IMR-90 (cell line): ENCODE data around the gene CSF1. TPM values are rescaled to one million over a fixed set of nuclear protein-coding genes. Genes with fewer than 3 reads are reported as not detected.

Experiments
- ATAC-seq: fragments of 200-7000 bp; cut with Tn5 transposase; 2 replicates; pipeline ENCODE4 v1.9.1; 2020; ENCODE audit warnings: low read depth, mild to moderate bottlenecking, moderate library complexity
- BruUV-seq: library from RNA; stranded (reverse); fragments of 400-500 nt; replicated peaks from 2 replicates; lab custom pipeline; 2021; lab: Mats Ljungman, UMichigan
- CTCF ChIA-PET: fragments of 300-600 bp; formaldehyde crosslinking; extraction: SDS; loops from one replicate; lab custom pipeline; 2021; ENCODE audit warnings: antibody characterized with exemption; lab: Yijun Ruan, JAX
- POLR2A ChIA-PET: fragments of 300-600 bp; sonication (Branson Sonifier 250); formaldehyde crosslinking; loops from one replicate; lab custom pipeline; 2022; ENCODE audit warnings: antibody characterized with exemption; ENCODE audit not compliant: unreplicated experiment; lab: Charles Lee
- DNase-seq: peaks from one replicate; pipeline ENCODE4 v3.0.0; 2013
- H2AFZ ChIP-seq: replicated peaks from 2 replicates; pipeline ENCODE3; 2013; ENCODE audit warnings: low read length, mild to moderate bottlenecking; ENCODE audit not compliant: poor library complexity
- H2AK5ac ChIP-seq: 2 replicates; pipeline ENCODE4 v1.6.1; 2013; ENCODE audit warnings: low read depth, low read length, inconsistent platforms
- H2AK9ac ChIP-seq: replicated peaks from 2 replicates; pipeline ENCODE3; 2013; ENCODE audit warnings: mild to moderate bottlenecking, low read depth, low read length, moderate library complexity; ENCODE audit not compliant: poor library complexity
- H2BK120ac ChIP-seq: 2 replicates; pipeline ENCODE4 v1.6.1; 2013; ENCODE audit warnings: low read depth, low read length, inconsistent platforms
- H2BK15ac ChIP-seq: 3 replicates; pipeline ENCODE4 v1.6.1; 2013; ENCODE audit warnings: low read depth, low read length, inconsistent platforms
- H2BK20ac ChIP-seq: 2 replicates; pipeline ENCODE4 v1.6.1; 2013; ENCODE audit warnings: low read depth, mild to moderate bottlenecking, inconsistent platforms, low read length, moderate library complexity
- H2BK5ac ChIP-seq: 2 replicates; pipeline ENCODE4 v1.6.1; 2013; ENCODE audit warnings: mild to moderate bottlenecking, low read depth, low read length, inconsistent platforms; ENCODE audit not compliant: poor library complexity, severe bottlenecking
- H3K14ac ChIP-seq: replicated peaks from 2 replicates; pipeline ENCODE4 v1.6.1; 2013; ENCODE audit warnings: low read depth, low read length, inconsistent platforms
- H3K18ac ChIP-seq: 2 replicates; pipeline ENCODE4 v1.6.1; 2013; ENCODE audit warnings: low read depth, low read length, control low read depth
- H3K23ac ChIP-seq: 2 replicates; pipeline ENCODE4 v1.6.1; 2013; ENCODE audit warnings: low read depth, low read length, inconsistent platforms
- H3K27ac ChIP-seq: 2 replicates; pipeline ENCODE4 v1.5.1; 2013; ENCODE audit warnings: mild to moderate bottlenecking, control low read depth, low read length; ENCODE audit not compliant: insufficient read depth
- H3K27me3 ChIP-seq: 2 replicates; pipeline ENCODE4 v1.6.1; 2013; ENCODE audit warnings: low read length; ENCODE audit not compliant: control insufficient read depth, insufficient read depth
- H3K36me3 ChIP-seq: 2 replicates; pipeline ENCODE4 v1.6.1; 2013; ENCODE audit warnings: low read length, mixed read lengths; ENCODE audit not compliant: control insufficient read depth, insufficient read depth
- H3K4ac ChIP-seq: 2 replicates; pipeline ENCODE4 v1.6.1; 2013; ENCODE audit warnings: low read depth, low read length, inconsistent platforms
- H3K4me1 ChIP-seq: 2 replicates; pipeline ENCODE4 v1.6.1; 2013; ENCODE audit warnings: low read length, mixed read lengths; ENCODE audit not compliant: control insufficient read depth, insufficient read depth
- H3K4me2 ChIP-seq: 2 replicates; pipeline ENCODE4 v1.6.1; 2013; ENCODE audit warnings: low read depth, mild to moderate bottlenecking, control low read depth, low read length, moderate library complexity
- H3K4me3 ChIP-seq: 2 replicates; pipeline ENCODE4 v1.5.1; 2013; ENCODE audit warnings: low read depth, mild to moderate bottlenecking, control low read depth, low read length, moderate library complexity; ENCODE audit not compliant: insufficient read depth
- H3K56ac ChIP-seq: 2 replicates; pipeline ENCODE4 v1.6.1; 2013; ENCODE audit warnings: low read length, inconsistent platforms; ENCODE audit not compliant: insufficient read depth; ENCODE audit errors: extremely low read depth
- H3K79me1 ChIP-seq, 2 experiments: 2 replicates each; pipeline ENCODE4 v1.6.1; 2013; ENCODE audit warnings: low read length in 2 of 2, inconsistent platforms in 1 of 2, low read depth in 1 of 2
- H3K9ac ChIP-seq: 2 replicates; pipeline ENCODE4 v1.6.1; 2013; ENCODE audit warnings: low read depth, low read length, control low read depth
- H3K9me1 ChIP-seq: 2 replicates; pipeline ENCODE4 v1.6.1; 2013; ENCODE audit warnings: low read length, inconsistent platforms; ENCODE audit not compliant: insufficient read depth
- H3K9me3 ChIP-seq: 2 replicates; pipeline ENCODE4 v1.6.1; 2013; ENCODE audit warnings: low read length; ENCODE audit not compliant: control insufficient read depth, insufficient read depth
- H4K20me1 ChIP-seq: 2 replicates; pipeline ENCODE4 v1.6.1; 2013; ENCODE audit warnings: low read length, inconsistent platforms; ENCODE audit not compliant: insufficient read depth
- H4K5ac ChIP-seq: 2 replicates; pipeline ENCODE4 v1.6.1; 2013; ENCODE audit warnings: mild to moderate bottlenecking, low read depth, low read length, control low read depth
- H4K8ac ChIP-seq, 2 experiments: 2 replicates each; pipeline ENCODE4 v1.6.1; 2013; ENCODE audit warnings: low read depth in 2 of 2, low read length in 2 of 2, control low read depth in 1 of 2, inconsistent platforms in 1 of 2
- H4K91ac ChIP-seq: 2 replicates; pipeline ENCODE4 v1.6.1; 2013; ENCODE audit warnings: low read depth, low read length, inconsistent platforms; ENCODE audit not compliant: insufficient read depth
- CEBPB ChIP-seq: IDR thresholded peaks from 2 replicates; pipeline ENCODE4 v1.6.1; 2012; ENCODE audit warnings: low read depth, low read length, improper control_type of control experiment
- CHD1 ChIP-seq: IDR thresholded peaks from 2 replicates; pipeline ENCODE4 v1.6.1; 2012; ENCODE audit warnings: low read depth, low read length, improper control_type of control experiment
- FOS ChIP-seq: fragments of 150-350 bp; IDR thresholded peaks from 2 replicates; pipeline ENCODE4 v1.6.1; 2016; ENCODE audit warnings: low read depth, low read length
- MAZ ChIP-seq: IDR thresholded peaks from 2 replicates; pipeline ENCODE4 v1.6.1; 2012; ENCODE audit warnings: low read depth, mild to moderate bottlenecking, low read length, improper control_type of control experiment, moderate library complexity, borderline replicate concordance
- MXI1 ChIP-seq: IDR thresholded peaks from 2 replicates; pipeline ENCODE4 v1.6.1; 2012; ENCODE audit warnings: low read depth, mild to moderate bottlenecking, low read length, moderate library complexity, borderline replicate concordance
- POLR2A ChIP-seq: IDR thresholded peaks from 2 replicates; pipeline ENCODE4 v1.6.1; 2012; ENCODE audit warnings: mild to moderate bottlenecking, low read depth, low read length
- RAD21 ChIP-seq: IDR thresholded peaks from 2 replicates; pipeline ENCODE4 v1.6.1; 2012; ENCODE audit warnings: low read length, improper control_type of control experiment
- RCOR1 ChIP-seq: IDR thresholded peaks from 2 replicates; pipeline ENCODE4 v1.6.1; 2012; ENCODE audit warnings: mild to moderate bottlenecking, low read length, improper control_type of control experiment; ENCODE audit not compliant: insufficient replicate concordance
- RFX5 ChIP-seq: IDR thresholded peaks from 2 replicates; pipeline ENCODE4 v1.8.0; 2012; ENCODE audit warnings: low read depth, mild to moderate bottlenecking, low read length, moderate library complexity
- SMC3 ChIP-seq: fragments of 150-350 bp; IDR thresholded peaks from 2 replicates; pipeline ENCODE4 v1.6.1; 2016; ENCODE audit warnings: low read depth, mild to moderate bottlenecking, antibody characterized with exemption, low read length, moderate library complexity
- WGBS, 2 experiments: methylation state at CpG; one replicate each; pipeline versions ENCODE4 v1.1.5 to v1.1.7; 2013; ENCODE audit warnings: missing lambda C conversion rate in 2 of 2; ENCODE audit not compliant: insufficient read length in 1 of 2; ENCODE audit errors: extremely low coverage in 2 of 2; 5-methylcytosine and 5-hydroxymethylcytosine counted together
- dilution Hi-C: fragments of 300-500 bp; cut with HindIII; formaldehyde crosslinking; loops from one replicate; pipeline ENCODE4 v1.14.3; 2018; ENCODE audit warnings: low sequenced_read_pairs; ENCODE audit not compliant: unreplicated experiment
- in situ Hi-C: fragments of 300-500 bp; cut with MboI; formaldehyde crosslinking; loops from 3 replicates; pipeline ENCODE4 v1.14.3; 2019; ENCODE audit warnings: low sequenced_read_pairs, inconsistent platforms, mixed read lengths
- intact Hi-C: fragments of 100-400 bp; cut with micrococcal nuclease; formaldehyde crosslinking; loops from 2 replicates; pipeline ENCODE4 v1.10.0; 2022
- polyA plus RNA-seq, 3 experiments: library from polyadenylated mRNA; depleted of rRNA; stranded (reverse); fragments of >200 nt; gene quantifications; 2 replicates each; pipeline ENCODE4 v1.2.3, GENCODE V29; 2012; ENCODE audit warnings: low replicate concordance in 1 of 3
- total RNA-seq: library from RNA; depleted of rRNA; stranded (reverse); fragments of >200 nt; gene quantifications from 2 replicates; pipeline ENCODE4 v1.2.3, GENCODE V29; 2012
- TF ChIP-seq, protein P1 (sequence below): fragments of 150-350 bp; IDR thresholded peaks from 2 replicates; pipeline ENCODE4 v1.6.1; 2016; ENCODE audit warnings: low read depth, mild to moderate bottlenecking, low read length, moderate library complexity, borderline replicate concordance
- TF ChIP-seq, protein P2 (sequence below): fragments of 150-350 bp; IDR thresholded peaks from 2 replicates; pipeline ENCODE4 v1.6.1; 2017; ENCODE audit warnings: mild to moderate bottlenecking, antibody characterized with exemption, low read length, low read depth

CSF1 gene
- total and polyA plus RNA-seq, 2 of the 4 experiments (the other 2 are of a cell fraction) = 14.3 to 22.0 TPM

DNA sequence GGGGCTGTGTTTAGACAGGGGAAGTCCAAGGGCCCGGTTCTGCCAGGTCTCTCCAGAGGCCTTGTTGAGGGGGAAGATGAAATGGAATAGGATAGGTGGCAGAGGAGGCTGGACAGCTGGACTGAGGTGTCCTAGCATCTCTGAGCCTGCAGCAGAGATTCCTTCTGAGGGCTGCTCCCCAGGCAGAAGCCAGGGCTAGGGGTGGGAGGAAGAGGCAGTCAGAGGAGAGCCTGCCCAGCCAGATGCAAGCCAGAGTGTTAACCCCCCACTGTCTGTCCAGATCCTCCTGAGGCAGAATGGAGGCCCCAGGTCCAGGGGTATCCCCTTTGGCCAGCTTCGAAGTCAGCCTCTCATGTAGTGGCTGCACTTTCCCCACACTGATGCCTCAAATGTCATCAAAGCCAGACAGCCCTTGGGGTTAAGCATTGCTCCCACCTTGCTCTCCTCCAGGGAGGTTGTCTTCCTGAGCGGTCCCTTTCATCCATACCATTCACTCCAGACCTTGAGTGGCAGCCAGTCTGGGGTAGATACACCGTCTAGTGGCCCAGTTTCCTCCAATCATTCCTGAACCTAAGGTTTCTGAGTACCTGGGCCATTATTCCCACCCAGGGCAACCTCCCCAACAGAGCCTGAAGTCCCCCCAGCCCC lies 1.7 kb downstream of the CSF1 start:
- peak overlapping the region; percentile 28; the same call in 2 of the 3 replicates for H2BK15ac ChIP-seq
- peak overlapping the region; percentile 78 for H3K27ac ChIP-seq
- dilution Hi-C loops (no loop called here), in situ Hi-C loops (loop anchor here (10.0 to 25.0 kb wide), 2 partner anchors 125 to 268 kb away; no protein-coding TSS in a partner anchor), intact Hi-C loops (loop anchor here (5.0 kb wide), 1 partner anchor 365 kb away; the partner anchor contains the start of gene GNAI3)
- H3K9me3 ChIP-seq = no peaks in the 10 kb centered on the region
- peaks cover 25 to 71% of the 10 kb centered on the region in 2 experiments for H3K79me1 ChIP-seq
- H3K9me1 ChIP-seq = peaks cover 42% of the 10 kb centered on the region
- H3K4me3 ChIP-seq = peak overlapping the region; percentile 98
- ATAC-seq (peak; percentile 20), DNase-seq (no peak)
- H4K20me1 ChIP-seq = peaks cover 52% of the 10 kb centered on the region
- peak overlapping the region; percentile 89 for H3K56ac ChIP-seq
- peak overlapping the region; percentile 81 for H3K4me2 ChIP-seq
- peak overlapping the region; percentile 92 for H3K4ac ChIP-seq
- peaks cover 27% of the 10 kb centered on the region for H3K4me1 ChIP-seq
- CTCF ChIA-PET = interaction anchor here (2.0 kb wide), 1 partner anchor 72 kb away, joined by 9 read pairs; the partner anchor contains the start of gene AHCYL1
- H2BK20ac ChIP-seq = no peak overlapping the region
- BruUV-seq = no TSS peak
- peak overlapping the region; percentile 90; the same call in 1 of the 2 replicates for H3K9ac ChIP-seq
- H3K27me3 ChIP-seq = no peaks in the 10 kb centered on the region; the same call in 1 of the 2 replicates
- peak overlapping the region; percentile 66 for H2BK120ac ChIP-seq
- H3K36me3 ChIP-seq = peaks cover 26% of the 10 kb centered on the region
- H2BK5ac ChIP-seq = no peak overlapping the region
- H2AFZ ChIP-seq = peak overlapping the region; percentile 92
- peak overlapping the region; percentile 88 for H3K14ac ChIP-seq
- no peak overlapping the region; the same call in 1 of the 2 replicates for H4K5ac ChIP-seq
- H4K8ac ChIP-seq = peak overlapping the region; percentile 83 to 92; a peak in 2 of 4 replicates
- H3K18ac ChIP-seq = peak overlapping the region; percentile 34; the same call in 1 of the 2 replicates
- 100% methylated on average over 2 of the region's 4 CpGs; no CpG with 5 or more reads in 1 of the 2 experiments for WGBS, 2 experiments
- peak overlapping the region; percentile 97 for H2AK5ac ChIP-seq
- peak overlapping the region; percentile 97 for H3K23ac ChIP-seq
- no peak for TF ChIP-seq CHD1
- TF ChIP-seq SMC3 = no peak
- TF ChIP-seq, protein P1, sequence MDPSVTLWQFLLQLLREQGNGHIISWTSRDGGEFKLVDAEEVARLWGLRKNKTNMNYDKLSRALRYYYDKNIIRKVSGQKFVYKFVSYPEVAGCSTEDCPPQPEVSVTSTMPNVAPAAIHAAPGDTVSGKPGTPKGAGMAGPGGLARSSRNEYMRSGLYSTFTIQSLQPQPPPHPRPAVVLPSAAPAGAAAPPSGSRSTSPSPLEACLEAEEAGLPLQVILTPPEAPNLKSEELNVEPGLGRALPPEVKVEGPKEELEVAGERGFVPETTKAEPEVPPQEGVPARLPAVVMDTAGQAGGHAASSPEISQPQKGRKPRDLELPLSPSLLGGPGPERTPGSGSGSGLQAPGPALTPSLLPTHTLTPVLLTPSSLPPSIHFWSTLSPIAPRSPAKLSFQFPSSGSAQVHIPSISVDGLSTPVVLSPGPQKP = no peak
- TF ChIP-seq CEBPB = no peak
- TF ChIP-seq, protein P2, sequence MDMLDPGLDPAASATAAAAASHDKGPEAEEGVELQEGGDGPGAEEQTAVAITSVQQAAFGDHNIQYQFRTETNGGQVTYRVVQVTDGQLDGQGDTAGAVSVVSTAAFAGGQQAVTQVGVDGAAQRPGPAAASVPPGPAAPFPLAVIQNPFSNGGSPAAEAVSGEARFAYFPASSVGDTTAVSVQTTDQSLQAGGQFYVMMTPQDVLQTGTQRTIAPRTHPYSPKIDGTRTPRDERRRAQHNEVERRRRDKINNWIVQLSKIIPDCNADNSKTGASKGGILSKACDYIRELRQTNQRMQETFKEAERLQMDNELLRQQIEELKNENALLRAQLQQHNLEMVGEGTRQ = no peak
- TF ChIP-seq MXI1 = no peak
- no peak for TF ChIP-seq RAD21
- no peak for TF ChIP-seq MAZ
- no peak for TF ChIP-seq RCOR1
- TF ChIP-seq RFX5 = no peak
- no peak for TF ChIP-seq POLR2A
- TF ChIP-seq FOS = no peak
- H2AK9ac ChIP-seq = peak overlapping the region; percentile 94
- peak overlapping the region; percentile 90; the same call in 1 of the 2 replicates for H4K91ac ChIP-seq
- POLR2A ChIA-PET = interaction anchor here (0.8 kb wide), 1 partner anchor 47 kb away, joined by 6 read pairs; no protein-coding TSS in a partner anchor
